Activated CD8-positive, alpha-beta memory T cell treated with anti-CD3 and anti-CD28 coated beads for 36 hours (primary cell): ENCODE measurements around the gene SLC17A7. TPM values are rescaled to one million over a fixed set of nuclear protein-coding genes. Genes with fewer than 3 reads are reported as not detected.

Experiments used
- CTCF ChIA-PET: fragments of 350-600 bp; sonication (Branson Sonifier 250); formaldehyde crosslinking; loops from one replicate; lab custom pipeline; 2021; ENCODE audit warnings: antibody characterized with exemption; lab: Charles Lee
- POLR2A ChIA-PET: fragments of 350-600 bp; sonication (Branson Sonifier 250); formaldehyde crosslinking; loops from one replicate; lab custom pipeline; 2021; ENCODE audit warnings: antibody characterized with exemption; lab: Charles Lee
- total RNA-seq, 2 experiments: library from RNA; stranded (reverse); gene quantifications; one replicate each; pipeline ENCODE4 v1.2.3, GENCODE V29; 2021

SLC17A7 gene
- total RNA-seq, 2 experiments from 2014 or later, result not detected

DNA sequence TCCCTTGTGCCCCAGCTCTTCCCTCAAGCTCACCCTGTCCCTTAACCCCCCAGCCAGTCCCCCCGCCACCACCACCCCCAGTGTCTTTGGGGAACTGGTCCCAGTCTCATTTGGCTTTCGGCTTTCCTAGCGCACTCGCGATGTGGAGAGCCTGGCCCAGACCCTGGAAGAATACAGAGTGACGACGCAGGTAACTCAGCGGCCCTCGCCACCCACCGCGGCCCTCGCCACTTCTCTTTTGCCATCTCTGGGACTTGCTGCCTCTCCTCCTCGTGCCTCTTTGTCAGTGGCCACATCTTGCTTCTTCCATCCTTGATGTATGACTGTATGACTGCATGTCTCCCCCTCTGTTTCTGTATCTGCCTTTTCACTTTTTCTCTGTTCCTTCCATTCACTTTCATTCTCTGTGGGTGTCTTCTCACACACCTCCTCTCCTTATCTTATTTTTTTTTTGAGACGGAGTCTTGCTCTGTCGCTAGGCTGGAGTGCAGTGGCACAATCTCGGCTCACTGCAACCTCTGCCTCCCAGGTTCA, 33.8 kb downstream of the SLC17A7 start:
- ChIA-PET POLR2A (no interaction called here), CTCF (interaction anchor here (0.9 kb wide), 1 partner anchor 23 kb away, joined by 4 read pairs; no protein-coding TSS in a partner anchor)

DNA sequence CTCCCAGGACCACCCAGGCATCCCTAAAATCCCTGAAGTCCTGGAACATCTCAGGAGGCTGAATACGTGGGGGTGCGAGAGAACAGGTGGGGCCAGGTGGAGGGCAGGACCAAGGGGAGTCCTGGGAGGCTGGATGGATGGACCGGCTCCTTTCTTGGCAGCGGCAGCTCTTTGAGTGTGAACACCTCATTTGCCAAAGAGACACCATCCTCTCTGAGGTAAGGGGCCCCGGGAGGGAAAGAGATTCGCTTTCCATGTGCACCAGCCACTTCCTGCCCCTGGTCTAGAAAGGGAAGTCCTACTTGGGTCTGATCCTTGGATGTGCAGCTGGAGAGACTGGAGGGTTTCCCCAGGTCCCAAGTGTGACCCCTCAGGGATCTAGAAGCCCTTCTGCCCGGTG, 34.2 kb downstream of the SLC17A7 start:
- ChIA-PET CTCF (interaction anchor here (0.9 kb wide), 1 partner anchor 23 kb away, joined by 4 read pairs; no protein-coding TSS in a partner anchor), POLR2A (no interaction called here)

DNA sequence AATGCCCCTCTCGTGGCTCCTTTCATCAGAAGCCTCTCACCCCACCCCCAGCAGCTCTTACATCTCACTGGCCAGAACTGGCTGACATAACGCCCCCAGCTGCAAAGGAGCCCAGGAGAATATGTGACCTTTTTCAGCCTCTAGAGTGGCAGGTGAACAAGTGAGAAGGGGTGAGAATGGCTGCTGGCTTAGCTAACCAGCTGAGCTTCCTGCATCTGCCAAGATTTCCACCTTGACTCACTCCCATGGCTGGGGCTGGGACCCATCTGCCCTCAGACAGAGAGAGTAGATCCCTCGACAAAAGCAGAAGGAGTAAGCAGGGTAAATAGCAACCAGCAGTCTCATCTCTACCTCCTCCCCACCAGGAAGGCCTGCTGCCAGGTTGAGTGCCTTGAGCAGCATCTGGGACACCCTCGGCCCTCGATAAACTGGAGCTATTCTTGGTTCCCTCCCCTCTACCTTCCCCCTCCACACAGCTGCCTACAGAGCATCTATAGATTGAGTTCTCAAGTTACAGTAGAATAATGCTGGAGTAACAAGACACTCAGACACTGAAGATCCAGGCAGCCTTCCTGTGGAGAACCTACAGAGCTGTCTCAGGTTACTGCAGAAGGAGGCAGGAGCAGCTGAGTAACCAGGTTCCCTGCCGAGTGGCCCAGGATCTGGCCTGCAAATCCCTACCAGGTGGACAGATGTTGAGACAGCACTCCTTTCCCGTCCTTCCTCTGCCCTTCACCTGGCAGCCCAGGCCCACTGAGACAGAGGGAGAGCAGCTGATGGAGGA, 37.7 kb downstream of the SLC17A7 start:
- ChIA-PET CTCF (interaction anchor here (1.4 kb wide), 1 partner anchor 12 kb away, joined by 3 read pairs; no protein-coding TSS in a partner anchor), POLR2A (no interaction called here)

DNA sequence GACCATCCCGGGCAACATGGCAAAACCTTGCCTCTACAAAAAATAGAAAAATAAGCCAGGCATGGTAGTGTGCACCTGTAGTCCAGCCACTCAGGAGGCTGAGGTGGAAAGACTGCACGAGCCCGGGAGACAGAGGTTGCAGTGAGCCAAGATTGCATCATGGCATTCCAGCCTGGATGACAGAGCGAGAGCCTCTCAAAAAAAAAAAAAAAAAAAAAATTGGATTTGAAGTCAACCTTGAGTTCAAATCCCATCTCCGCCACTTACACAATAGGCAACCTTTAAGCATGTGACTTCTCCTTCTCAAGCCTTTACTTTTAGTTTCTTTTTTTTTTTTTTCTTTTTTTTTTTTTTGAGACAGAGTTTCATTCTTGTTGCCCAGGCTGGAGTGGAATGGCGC, 41.3 kb downstream of the SLC17A7 start:
- ChIA-PET CTCF (no interaction called here), POLR2A (no interaction called here)

DNA sequence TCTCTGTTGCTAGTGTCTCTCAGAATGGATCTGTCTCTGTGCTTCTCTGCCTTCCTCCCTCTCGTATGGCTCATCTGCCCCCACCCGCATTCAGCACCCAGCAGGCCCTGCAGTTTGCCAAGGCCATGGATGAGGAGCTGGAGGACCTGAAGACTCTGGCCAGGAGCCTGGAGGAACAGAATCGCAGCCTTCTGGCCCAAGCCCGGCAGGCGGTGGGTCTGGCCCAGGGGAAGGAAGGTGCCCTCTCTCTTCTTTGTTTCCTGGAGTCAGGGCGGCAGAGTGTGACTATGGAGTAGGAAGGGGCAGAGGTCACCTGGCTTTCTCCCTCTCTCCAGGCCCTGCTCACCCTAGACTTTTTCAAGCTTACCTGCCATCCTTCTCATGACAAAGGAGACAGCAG, 42.4 kb downstream of the SLC17A7 start:
- POLR2A ChIA-PET, result interaction anchor here (1.0 kb wide), 1 partner anchor 27 kb away, joined by 3 read pairs; no protein-coding TSS in a partner anchor
- CTCF ChIA-PET, result no interaction called here

DNA sequence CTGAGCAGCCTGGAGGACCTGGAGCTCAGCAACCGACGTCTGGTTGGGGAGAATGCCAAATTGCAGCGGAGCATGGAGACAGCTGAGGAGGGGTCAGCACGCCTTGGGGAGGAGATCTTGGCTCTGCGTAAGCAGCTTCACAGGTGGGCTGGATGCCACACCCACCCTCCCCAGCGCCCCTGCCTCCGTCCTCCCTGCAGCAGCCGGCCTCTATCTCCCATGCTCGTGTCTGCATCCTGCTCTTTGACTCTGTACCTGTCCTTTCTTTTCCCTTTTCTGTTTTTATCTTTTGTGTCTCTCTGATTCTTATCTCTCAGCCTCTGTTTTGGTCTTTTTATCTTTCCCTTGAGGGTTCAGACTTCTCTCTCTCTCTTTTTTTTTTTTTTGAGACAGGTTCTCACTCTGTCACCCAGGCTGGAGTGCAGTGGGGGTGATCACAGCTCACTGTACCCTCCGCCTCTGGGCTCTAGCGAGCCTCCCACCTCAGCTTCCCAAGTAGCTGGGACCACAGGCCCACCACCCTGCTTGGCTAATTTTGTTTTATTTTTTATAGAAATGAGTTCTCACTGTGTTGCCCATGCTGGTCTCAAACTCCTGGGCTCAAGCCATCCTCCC, 43.2 kb downstream of the SLC17A7 start:
- ChIA-PET POLR2A (interaction anchor here (1.0 kb wide), 1 partner anchor 28 kb away, joined by 3 read pairs; no protein-coding TSS in a partner anchor), CTCF (no interaction called here)

DNA sequence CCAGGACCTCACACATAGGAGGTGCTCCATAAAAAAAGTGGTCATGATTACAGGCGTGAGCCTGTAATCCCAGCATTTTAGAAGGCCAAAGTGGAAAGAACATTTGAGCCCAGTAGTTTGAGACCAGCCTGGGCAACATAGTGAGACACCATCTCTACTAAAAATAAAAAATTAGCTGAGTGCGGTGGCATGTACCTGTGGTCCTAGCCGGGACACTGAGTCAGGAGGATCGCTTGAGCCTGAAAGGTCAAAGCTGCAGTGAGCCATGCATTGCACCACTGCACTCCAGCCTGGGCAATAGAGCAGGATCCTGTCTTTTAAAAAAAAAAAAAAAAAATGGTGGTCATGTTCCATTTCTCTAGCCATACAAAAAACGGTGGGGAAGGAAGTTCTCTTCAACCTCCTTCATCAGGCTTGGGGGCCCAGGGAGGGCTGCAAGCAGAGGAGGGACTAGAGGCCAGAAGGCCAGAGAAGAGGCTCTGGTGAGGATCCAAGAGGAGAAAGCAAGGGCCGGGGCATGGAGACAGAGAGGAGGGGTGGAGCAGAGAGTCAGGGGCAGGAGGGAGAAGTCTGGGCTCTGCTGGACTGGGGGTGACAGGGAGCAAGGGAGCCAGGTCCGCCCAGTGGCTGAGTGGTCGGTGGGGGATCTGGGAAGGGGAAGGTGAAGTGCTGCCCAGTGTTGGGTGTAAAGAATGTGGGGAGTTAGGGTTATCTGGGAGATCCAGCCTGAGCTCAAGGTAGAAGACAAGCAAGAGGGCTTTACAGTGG, 44.4 kb downstream of the SLC17A7 start:
- ChIA-PET POLR2A (interaction anchor here (0.7 kb wide), 1 partner anchor 285 kb away, joined by 7 read pairs; no protein-coding TSS in a partner anchor), CTCF (interaction anchor here (0.7 kb wide), 1 partner anchor 255 kb away, joined by 3 read pairs; no protein-coding TSS in a partner anchor)

DNA sequence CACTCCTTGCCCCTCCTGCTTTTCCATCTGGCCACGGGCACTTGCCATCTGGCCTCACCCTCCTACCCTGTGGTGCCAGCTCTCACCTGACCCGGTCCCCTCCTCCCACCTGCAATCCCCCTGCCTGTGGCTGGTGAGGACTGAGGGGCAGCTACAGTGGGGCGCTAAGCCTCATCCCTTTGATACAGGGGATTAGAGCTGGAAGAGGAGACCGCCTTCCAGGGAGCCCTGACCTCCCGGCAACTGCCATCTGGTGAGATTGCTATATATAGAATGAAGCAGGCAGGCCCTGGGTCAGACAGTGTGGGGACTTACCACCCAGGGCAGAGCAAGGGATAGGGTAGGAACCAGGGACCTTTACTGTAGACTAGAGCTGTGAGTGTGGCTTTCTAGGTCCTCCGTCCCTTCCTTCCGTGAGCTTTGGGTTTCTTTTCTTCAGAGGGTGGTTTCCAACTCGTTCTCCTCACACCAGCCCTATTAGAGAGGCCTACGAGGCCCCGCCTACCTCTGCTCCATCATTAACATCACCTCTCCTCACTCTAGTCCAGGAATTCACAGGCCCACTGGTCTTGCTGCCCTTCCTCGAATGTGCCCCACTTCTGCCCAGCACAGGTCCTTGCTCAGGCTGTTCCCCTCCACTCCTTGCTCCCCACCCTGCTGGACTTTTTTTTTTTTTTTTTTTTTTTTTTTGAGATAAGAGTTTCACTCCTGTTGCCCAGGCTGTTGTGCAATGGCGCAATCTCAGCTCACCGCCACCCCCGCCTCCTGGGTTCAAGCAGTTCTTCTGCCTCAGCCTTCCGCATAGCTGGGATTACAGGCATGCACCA, 45.5 kb downstream of the SLC17A7 start:
- CTCF ChIA-PET, result interaction anchor here (0.7 kb wide), 1 partner anchor 254 kb away, joined by 3 read pairs; no protein-coding TSS in a partner anchor

DNA sequence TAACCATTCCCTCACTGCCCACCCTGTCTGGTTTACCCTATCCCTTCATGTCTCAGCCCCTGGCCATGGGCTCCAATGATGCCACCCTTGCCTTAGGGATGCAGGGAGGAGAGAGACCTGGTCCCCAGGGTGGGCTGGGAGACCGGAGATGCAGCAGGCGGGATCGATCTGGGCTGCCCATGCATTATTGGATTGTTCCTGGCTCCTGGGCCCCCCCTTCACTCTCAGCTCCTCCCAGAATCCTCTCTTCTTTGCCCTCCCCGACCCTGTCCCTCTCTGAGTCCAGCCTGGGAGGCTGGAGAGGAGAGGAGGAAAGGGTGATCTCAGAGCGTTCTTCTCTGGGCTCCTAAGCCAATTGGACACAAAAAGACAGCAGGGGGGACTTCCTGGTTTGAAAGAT, 47.4 kb downstream of the SLC17A7 start:
- POLR2A ChIA-PET, result no interaction called here
- CTCF ChIA-PET, result interaction anchor here (0.6 to 3.5 kb wide), 4 partner anchors 12 to 193 kb away, joined by 3 to 36 read pairs (median 3); no protein-coding TSS in a partner anchor

More for the DNA sequence above, 45.5 kb downstream of the SLC17A7 start:
- POLR2A ChIA-PET, result interaction anchor here (0.6 to 0.7 kb wide), 2 partner anchors 72 to 286 kb away, joined by 3 to 7 read pairs; no protein-coding TSS in a partner anchor

DNA sequence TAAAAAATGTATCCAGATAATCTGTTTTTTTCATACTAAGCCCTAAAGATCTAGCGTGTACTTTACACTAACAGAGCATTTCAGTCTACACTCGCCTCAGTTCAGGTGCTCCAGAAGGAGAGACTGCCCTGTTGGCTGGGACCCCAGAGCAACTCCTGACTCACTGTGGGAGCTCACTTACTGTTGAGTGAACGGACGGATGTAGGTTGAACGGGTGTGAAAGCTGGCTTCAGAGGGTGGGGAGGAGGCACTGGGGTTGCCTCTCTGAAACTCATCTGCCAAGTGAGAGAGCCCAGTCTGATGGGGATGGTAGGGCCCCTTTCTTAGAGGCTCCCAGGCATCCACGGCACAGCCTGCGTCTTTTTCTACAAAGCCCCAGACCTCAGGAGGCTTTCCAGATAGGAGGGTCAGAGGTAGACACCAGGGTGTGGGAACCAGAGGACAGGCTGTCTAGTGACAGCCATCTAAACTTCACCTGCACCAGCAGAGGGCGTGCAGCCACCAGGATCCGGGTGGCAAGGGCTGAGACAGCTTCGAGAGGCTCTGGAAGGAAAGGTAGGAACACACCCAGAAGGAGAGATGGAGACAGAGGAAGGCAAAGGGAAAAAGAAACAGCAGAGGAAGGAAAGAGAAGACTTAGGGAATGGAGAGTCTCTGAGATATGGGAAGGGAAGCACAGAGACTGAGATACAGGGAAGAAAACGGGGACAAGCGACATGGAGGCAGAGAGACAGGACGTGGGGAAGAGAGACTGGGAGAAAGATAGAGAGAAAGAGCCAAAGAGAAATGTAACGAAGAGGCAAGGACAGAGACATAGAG, 49.5 kb downstream of the SLC17A7 start:
- CTCF ChIA-PET, result interaction anchor here (0.5 to 3.5 kb wide), 21 partner anchors 12 to 628 kb away, joined by 3 to 36 read pairs (median 4); partner anchors contain the start of gene PIH1D1
- POLR2A ChIA-PET, result no interaction called here

DNA sequence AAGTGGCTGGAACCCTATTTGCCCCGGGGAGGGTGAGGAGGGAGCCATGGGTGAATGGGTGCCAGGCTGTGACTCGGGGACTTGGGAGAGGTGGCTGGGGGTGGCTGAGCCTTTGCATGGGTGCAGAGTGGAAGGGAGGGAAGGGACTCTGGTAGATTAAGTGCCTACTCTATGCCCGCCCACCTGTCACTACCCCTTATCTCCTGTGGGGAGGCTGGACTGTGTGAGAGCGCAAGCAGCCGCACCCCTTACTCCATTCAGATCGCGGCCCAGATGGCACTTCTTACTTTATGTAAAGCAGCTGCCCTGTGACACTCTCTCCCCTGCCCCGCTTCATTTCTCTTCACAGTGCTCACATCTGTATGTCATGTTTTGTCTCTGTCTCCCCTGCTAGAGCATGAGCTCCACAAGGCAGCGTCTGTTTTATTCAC, 50.4 kb downstream of the SLC17A7 start:
- ChIA-PET POLR2A (no interaction called here), CTCF (interaction anchor here (0.7 to 3.5 kb wide), 14 partner anchors 13 to 165 kb away, joined by 3 to 36 read pairs (median 4); partner anchors contain the start of gene PIH1D1)

DNA sequence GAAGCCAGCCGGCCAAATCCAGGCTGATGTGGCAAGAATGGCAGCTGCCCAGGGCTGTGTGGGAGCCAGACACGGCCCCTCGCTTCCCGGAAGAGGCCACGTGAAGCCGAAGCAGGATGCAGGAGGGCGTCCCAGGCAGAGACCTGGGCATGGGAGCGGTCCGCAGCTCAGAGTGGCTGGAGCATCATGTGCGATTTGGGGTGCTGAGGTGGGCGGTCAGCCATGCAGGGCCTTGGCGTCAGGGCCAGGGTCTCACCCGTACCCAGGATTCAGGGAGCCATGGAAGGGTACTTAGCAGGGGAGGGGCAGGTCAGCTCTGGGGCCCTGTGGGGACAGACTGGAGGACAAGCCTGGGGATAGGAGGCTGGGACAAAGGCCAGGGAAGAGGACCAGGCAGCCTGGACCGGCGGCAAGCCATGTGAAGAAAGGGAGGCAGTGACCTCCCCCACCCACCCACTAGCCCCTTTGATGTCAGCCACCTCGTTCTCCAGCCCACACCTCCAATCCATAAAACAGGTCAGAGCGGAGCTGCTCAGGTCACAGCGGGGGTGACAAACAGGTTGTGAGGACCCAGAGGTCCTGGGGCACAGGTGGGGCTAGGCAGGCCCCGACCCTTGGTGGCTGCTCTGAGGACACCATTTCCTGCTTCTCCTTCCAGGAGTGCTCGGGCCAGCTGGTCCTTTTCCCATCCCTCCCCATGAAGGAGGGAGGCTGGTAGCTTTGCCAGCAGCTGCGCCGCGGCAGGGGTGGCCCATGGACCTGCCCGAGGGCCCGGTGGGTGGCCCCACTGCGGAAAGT, 51.0 kb downstream of the SLC17A7 start:
- POLR2A ChIA-PET, result no interaction called here
- CTCF ChIA-PET, result interaction anchor here (0.6 to 1.8 kb wide), 5 partner anchors 16 to 186 kb away, joined by 3 to 6 read pairs (median 4); partner anchors contain the start of gene PIH1D1

DNA sequence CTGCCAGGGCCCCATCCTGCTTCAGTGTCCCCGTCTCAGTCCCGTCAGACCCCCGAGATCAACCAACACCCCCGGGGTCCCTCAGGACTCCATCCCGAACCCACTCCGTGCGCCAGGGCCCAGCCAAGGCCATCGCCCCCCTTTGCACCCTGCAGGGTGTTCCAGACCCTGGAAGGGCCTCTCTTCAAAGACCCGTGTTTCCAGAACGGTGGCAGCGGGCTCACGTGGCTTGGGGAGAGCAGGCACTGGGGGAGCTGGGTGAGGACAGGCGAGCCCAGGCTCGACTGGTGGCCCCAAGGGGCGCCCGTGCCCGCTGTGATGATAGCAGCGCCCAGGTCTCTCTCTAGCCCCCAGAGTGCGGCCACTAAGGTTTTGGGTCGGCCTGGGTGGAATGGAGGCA, 51.9 kb downstream of the SLC17A7 start:
- ChIA-PET CTCF (no interaction called here), POLR2A (no interaction called here)

DNA sequence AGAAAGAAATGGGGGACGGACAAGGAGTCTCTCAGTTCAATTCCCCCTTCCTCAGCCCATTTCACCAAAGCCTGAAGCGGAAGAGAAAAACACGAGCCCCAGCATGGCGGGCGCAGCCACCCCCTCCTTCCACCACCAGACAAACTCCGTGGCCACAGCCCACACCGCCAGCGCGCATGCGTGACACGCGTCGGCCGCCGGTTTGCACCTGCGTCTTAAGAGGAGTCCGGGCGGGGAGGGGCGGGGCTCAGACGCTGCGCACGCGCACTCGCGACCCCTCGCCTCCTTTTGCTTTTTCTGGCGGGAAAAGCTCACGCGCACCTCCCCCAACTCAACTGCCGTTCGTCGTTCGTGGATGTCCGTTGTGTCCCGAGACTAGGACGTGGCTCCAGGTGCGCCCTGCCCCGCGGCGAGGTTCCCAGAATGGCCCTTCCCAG, 53.4 kb downstream of the SLC17A7 start, which contains the start of gene KASH5:
Gene KASH5 (plus strand): TSS at position 314 of the 437 bp plus-strand sequence. CDS start 2,635 bp downstream, outside the sequence.
- POLR2A ChIA-PET, result no interaction called here
- CTCF ChIA-PET, result interaction anchor here (0.6 to 0.9 kb wide), 4 partner anchors 20 to 163 kb away, joined by 3 to 4 read pairs (median 3); no protein-coding TSS in a partner anchor

DNA sequence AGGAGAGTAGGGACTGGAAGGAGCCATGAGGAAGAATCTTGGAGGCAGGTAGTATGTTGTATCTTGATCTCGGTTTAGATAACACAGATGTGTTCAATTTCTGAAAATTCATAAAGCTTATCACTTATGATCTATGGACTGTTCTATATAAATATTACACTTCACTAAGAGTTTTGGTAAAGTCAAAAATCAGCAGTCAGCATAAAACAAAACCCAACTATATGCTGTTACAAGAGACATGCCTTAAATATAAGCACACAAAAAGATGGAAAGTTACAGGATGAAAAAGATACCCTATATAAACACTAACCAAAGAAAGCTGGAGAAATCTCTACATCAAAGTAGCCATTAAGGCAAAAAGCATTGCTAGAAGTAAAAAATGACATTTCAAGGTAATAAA, 57.7 kb downstream of the SLC17A7 start:
- ChIA-PET CTCF (interaction anchor here (0.5 to 1.6 kb wide), 4 partner anchors 23 to 427 kb away, joined by 3 to 4 read pairs (median 4); partner anchors contain the start of gene FLT3LG), POLR2A (no interaction called here)

DNA sequence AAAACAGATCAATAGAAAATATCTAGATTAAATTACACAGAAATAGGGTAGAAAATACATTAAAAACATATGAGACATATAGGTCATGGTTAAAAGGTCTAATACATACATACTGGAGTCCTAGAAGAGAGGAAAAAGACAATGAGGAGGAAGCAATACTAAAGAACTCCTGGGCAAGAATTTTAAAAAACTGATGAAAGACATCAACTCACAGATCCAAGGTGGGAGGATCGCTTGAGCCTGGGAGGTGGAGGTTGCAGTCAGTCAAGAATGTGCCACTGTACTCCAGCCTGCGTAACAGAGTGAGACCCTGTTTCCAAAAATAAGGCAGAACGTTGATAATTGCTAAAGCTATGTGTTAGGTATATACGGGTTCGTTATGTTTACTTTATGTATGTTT, 58.7 kb downstream of the SLC17A7 start:
- POLR2A ChIA-PET, result no interaction called here
- CTCF ChIA-PET, result no interaction called here
